Measurements from ENCODE around the gene PRR36. TPM values are rescaled to one million over a fixed set of nuclear protein-coding genes. Genes with fewer than 3 reads are reported as not detected.

Gene PRR36
- total and polyA plus RNA-seq, 10 of the 15 experiments (the other 5 are each of a cell fraction or from before 2014, with no cell fraction given) = 0.04 TPM; not detected in 9

GRCh38 chr19:7908742-7909461 is 34.7 kb upstream of the PRR36 start (continued):
- TF ChIP-seq ZZZ3 (IDR thresholded peaks at IDR 0.05; ENCODE audit: control insufficient read depth, insufficient read length, low read depth) = no peak
- TF ChIP-seq KLF5 (IDR thresholded peaks at IDR 0.05; ENCODE audit: partially characterized antibody) = no peak
- no peak for TF ChIP-seq SUPT20H (IDR thresholded peaks at IDR 0.05; ENCODE audit: borderline replicate concordance, control insufficient read depth, low read depth, low read length)
- TF ChIP-seq SMAD1 (IDR thresholded peaks at IDR 0.05; ENCODE audit: low read depth, partially characterized antibody) = no peak

GRCh38 chr19:7908078-7908699 is 34.0 kb upstream of the PRR36 start:
- Histone ChIP-seq H3K4me2 (ENCODE audit: control insufficient read depth, insufficient read depth) (no peak overlapping the region), H3K36me3 (ENCODE audit: control insufficient read depth in 2 of 2, insufficient read depth in 2 of 2, low read length in 1 of 2) (peaks cover 0 to 16% of the 10 kb centered on the region in 2 experiments; a peak in 3 of 4 replicates), H4K20me1 (ENCODE audit: control insufficient read depth, insufficient read depth) (peaks cover 9% of the 10 kb centered on the region; the same call in 1 of the 2 replicates), H3K27me3 (replicated peaks in 1 of 2; ENCODE audit: control insufficient read depth in 2 of 2, insufficient read depth in 2 of 2, low read length in 1 of 2) (no peaks in the 10 kb centered on the region), H3K27ac (ENCODE audit: control insufficient read depth, insufficient read depth) (no peak overlapping the region), H3K9me3 (replicated peaks; ENCODE audit: control insufficient read depth, insufficient read depth, low read length) (no peaks in the 10 kb centered on the region), H3K9ac (ENCODE audit: control insufficient read depth, insufficient read depth, low read length) (no peak overlapping the region), H2AFZ (ENCODE audit: control insufficient read depth, low read depth, low read length) (no peak overlapping the region), H3K4me1 (ENCODE audit: control insufficient read depth, insufficient read depth, low read length) (peaks cover 8% of the 10 kb centered on the region), H3K79me2 (ENCODE audit: control insufficient read depth, insufficient read depth, low read length) (peaks cover 30% of the 10 kb centered on the region), H3K4me3 (no peak overlapping the region)
- FAIRE-seq (no peak), ATAC-seq (no peak), DNase-seq (ENCODE audit: low read depth, low spot score) (no peak)
- ChIA-PET CTCF (interaction anchor here (0.8 kb wide), 1 partner anchor 12 kb away, joined by 4 read pairs; the partner anchor contains the start of gene SNAPC2), RAD21 (ENCODE audit: unreplicated experiment) (no interaction called here), SMC1A (ENCODE audit: uncharacterized antibody, unreplicated experiment) (no interaction called here), POLR2A (no interaction called here)
- in situ Hi-C loops (cut with MboI) = no loop called here
- peak; percentile 30; the same call in 1 of the 2 replicates for TF ChIP-seq POLR2A (IDR thresholded peaks at IDR 0.05; ENCODE audit: low read depth, low read length)
- no peak for TF ChIP-seq TARDBP (IDR thresholded peaks at IDR 0.05; ENCODE audit: borderline replicate concordance)
- no peak for TF ChIP-seq NRF1 (conservative IDR thresholded peaks at IDR 0.05; ENCODE audit: low read depth, low read length)
- intact Hi-C loops (cut with micrococcal nuclease; ENCODE audit: unreplicated experiment) = loop anchor here (10.0 kb wide), 1 partner anchor 223 kb away; the partner anchor contains the start of gene TRAPPC5
- BruUV-seq (replicated peaks) = no TSS peak
- WGBS (ENCODE audit: insufficient coverage, insufficient replicate concordance, low lambda C conversion rate, missing lambda C conversion rate) = 75% methylated on average over 13 of the region's 14 CpGs
